HG03280 (cell line): Measurements from ENCODE around the gene FGFBP1.
"Not testable (repeated sequence)": the region's sequence is repeated elsewhere in the genome, so short reads cannot be mapped to it uniquely, and the experiment has no call there.

Source experiments
- ATAC-seq: cut with Tn5 transposase; IDR thresholded peaks from one replicate; pipeline ENCODE4 v1.9.1; 2021; ENCODE audit warnings: mild to moderate bottlenecking, moderate library complexity; ENCODE audit not compliant: unreplicated experiment

Gene FGFBP1

GRCh38 chr4:15947684-15948083 lies 9.1 kb upstream of the FGFBP1 start:
- ATAC-seq: no peak

GRCh38 chr4:15945516-15945915 lies 7.0 kb upstream of the FGFBP1 start:
- ATAC-seq: no peak

- no peak for ATAC-seq
Observed at GRCh38 chr4:15944895-15945294, 6.4 kb upstream of the FGFBP1 start.

- no peak for ATAC-seq
Observed at GRCh38 chr4:15942283-15942682, 3.7 kb upstream of the FGFBP1 start.

- no peak for ATAC-seq
Observed at GRCh38 chr4:15938182-15938581, 358 bp downstream of the FGFBP1 start.

- no peak for ATAC-seq
Observed at GRCh38 chr4:15936495-15936894, 2.0 kb downstream of the FGFBP1 start.

- ATAC-seq: no peak
Observed at GRCh38 chr4:15935504-15936402, 2.8 kb downstream of the FGFBP1 start.

GRCh38 chr4:15934259-15934658 lies 4.3 kb downstream of the FGFBP1 start:
- no peak for ATAC-seq

- ATAC-seq: no peak
Observed at GRCh38 chr4:15931451-15932210, 6.9 kb downstream of the FGFBP1 start.

- no peak for ATAC-seq
Observed at GRCh38 chr4:15930314-15930713, 8.2 kb downstream of the FGFBP1 start.

GRCh38 chr4:15929540-15929939 lies 9.0 kb downstream of the FGFBP1 start:
- no peak for ATAC-seq

GRCh38 chr4:15928883-15929282 lies 9.7 kb downstream of the FGFBP1 start:
- no peak for ATAC-seq

GRCh38 chr4:15926486-15926885 lies 12.1 kb downstream of the FGFBP1 start:
- ATAC-seq: no peak

GRCh38 chr4:15925830-15926229 lies 12.7 kb downstream of the FGFBP1 start:
- ATAC-seq: no peak

GRCh38 chr4:15921592-15921932 lies 17.0 kb downstream of the FGFBP1 start:
- ATAC-seq: no peak

GRCh38 chr4:15920723-15921591 lies 17.6 kb downstream of the FGFBP1 start:
- ATAC-seq: no peak

- ATAC-seq: no peak
Observed at GRCh38 chr4:15918484-15919129, 19.9 kb downstream of the FGFBP1 start.

- ATAC-seq: no peak
Observed at GRCh38 chr4:15917297-15917696, 21.2 kb downstream of the FGFBP1 start.

GRCh38 chr4:15916358-15916757 lies 22.2 kb downstream of the FGFBP1 start:
- not testable (repeated sequence) for ATAC-seq

- ATAC-seq: no peak
Observed at GRCh38 chr4:15914736-15915135, 23.8 kb downstream of the FGFBP1 start.

GRCh38 chr4:15914291-15914690 lies 24.2 kb downstream of the FGFBP1 start:
- no peak for ATAC-seq
